PC-3 (cell line): ENCODE measurements around the gene MT1A. TPM values are rescaled to one million over a fixed set of nuclear protein-coding genes. Genes with fewer than 3 reads are reported as not detected.

Experiments used
- ATAC-seq: fragments of 200-7000 bp; cut with Tn5 transposase; 2 replicates; pipeline ENCODE4 v1.9.1; 2020; ENCODE audit warnings: mild to moderate bottlenecking, moderate library complexity
- BruUV-seq: library from RNA; stranded (reverse); fragments of 400-500 nt; replicated peaks from 2 replicates; lab custom pipeline; 2021; lab: Mats Ljungman, UMichigan
- CTCF ChIA-PET: fragments of 300-600 bp; sonication (Branson Sonifier 250); formaldehyde crosslinking; loops from one replicate; lab custom pipeline; 2022; ENCODE audit warnings: antibody characterized with exemption; lab: Charles Lee
- POLR2A ChIA-PET: fragments of 300-600 bp; sonication (Branson Sonifier 250); formaldehyde crosslinking; loops from one replicate; lab custom pipeline; 2022; ENCODE audit warnings: antibody characterized with exemption; ENCODE audit not compliant: unreplicated experiment; lab: Charles Lee
- DNase-seq: peaks from one replicate; pipeline ENCODE4 v3.0.0-alpha.2; 2015
- H2AFZ ChIP-seq: fragments of 300-600 bp; sonication (generic); 2 replicates; pipeline ENCODE4 v1.6.0; 2016; ENCODE audit warnings: antibody characterized with exemption, low read length
- H3F3A ChIP-seq: fragments of 300-600 bp; sonication (generic); one replicate; pipeline ENCODE4 v1.6.0; 2017; ENCODE audit warnings: antibody characterized with exemption, low read length, control low read depth, mild to moderate bottlenecking; ENCODE audit not compliant: unreplicated experiment
- H3K27ac ChIP-seq: fragments of 300-600 bp; sonication (generic); 2 replicates; pipeline ENCODE4 v1.5.1; 2016; ENCODE audit warnings: mild to moderate bottlenecking, low read length
- H3K27me3 ChIP-seq: fragments of 300-600 bp; sonication (generic); 2 replicates; pipeline ENCODE4 v1.6.1; 2016; ENCODE audit warnings: low read length, mixed read lengths
- H3K36me3 ChIP-seq: fragments of 300-600 bp; sonication (generic); 2 replicates; pipeline ENCODE4 v1.6.1; 2016; ENCODE audit warnings: low read depth, mixed run types, low read length, mixed read lengths
- H3K4me1 ChIP-seq: fragments of 300-600 bp; sonication (generic); 2 replicates; pipeline ENCODE4 v1.5.1; 2016; ENCODE audit warnings: low read length; ENCODE audit not compliant: insufficient read depth
- H3K4me2 ChIP-seq: fragments of 300-600 bp; sonication (generic); 2 replicates; pipeline ENCODE4 v1.6.0; 2016; ENCODE audit warnings: low read length
- H3K4me3 ChIP-seq: fragments of 300-600 bp; sonication (generic); 2 replicates; pipeline ENCODE4 v1.5.1; 2016; ENCODE audit warnings: mild to moderate bottlenecking, low read length, mixed read lengths
- H3K79me2 ChIP-seq: fragments of 300-600 bp; sonication (generic); 2 replicates; pipeline ENCODE4 v1.6.1; 2017; ENCODE audit warnings: low read length, mixed read lengths
- H3K9ac ChIP-seq: fragments of 300-600 bp; sonication (generic); 2 replicates; pipeline ENCODE4 v1.6.0; 2016; ENCODE audit warnings: mild to moderate bottlenecking, low read length
- H3K9me2 ChIP-seq: fragments of 300-600 bp; sonication (generic); replicated peaks from 2 replicates; pipeline ENCODE4 v1.6.1; 2016; ENCODE audit warnings: mixed run types, low read length, mixed read lengths
- H3K9me3 ChIP-seq: fragments of 300-600 bp; sonication (generic); 2 replicates; pipeline ENCODE4 v1.6.1; 2016; ENCODE audit warnings: low read length, mixed read lengths
- H4K20me1 ChIP-seq: fragments of 300-600 bp; sonication (generic); 2 replicates; pipeline ENCODE4 v1.6.1; 2016; ENCODE audit warnings: low read length, mixed read lengths
- CTCF ChIP-seq: fragments of 300-600 bp; sonication (generic); conservative IDR thresholded peaks from 2 replicates; pipeline ENCODE4 v1.5.1; 2017; ENCODE audit warnings: antibody characterized with exemption, low read depth, mild to moderate bottlenecking, low read length
- EZH2 ChIP-seq: fragments of 300-600 bp; sonication (generic); IDR thresholded peaks from one replicate; pipeline ENCODE4 v1.6.1; 2017; ENCODE audit warnings: antibody characterized with exemption, mild to moderate bottlenecking, low read length; ENCODE audit not compliant: unreplicated experiment
- EZH2phosphoT487 ChIP-seq: fragments of 300-600 bp; sonication (generic); IDR thresholded peaks from 2 replicates; pipeline ENCODE4 v1.6.1; 2018; ENCODE audit warnings: mild to moderate bottlenecking, antibody characterized with exemption, low read length, borderline replicate concordance
- intact Hi-C: fragments of 100-400 bp; cut with micrococcal nuclease; formaldehyde crosslinking; loops from 2 replicates; pipeline ENCODE4 v1.9.0; 2023
- total RNA-seq: library from RNA; depleted of rRNA; stranded (reverse); fragments of >200 nt; gene quantifications from 2 replicates; pipeline ENCODE4 v1.2.3, GENCODE V29; 2014

The MT1A gene
- total RNA-seq, 1 experiment from 2014 or later, result not detected

GRCh38 chr16:56640076-56640475, 1.6 kb downstream of the MT1A start:
- Histone ChIP-seq H3K79me2 (no peaks in the 10 kb centered on the region), H3F3A (no peaks in the 10 kb centered on the region), H3K36me3 (no peaks in the 10 kb centered on the region), H3K9me3 (no peaks in the 10 kb centered on the region), H3K4me2 (no peak overlapping the region), H3K4me1 (peaks cover 10% of the 10 kb centered on the region), H3K9me2 (no peaks in the 10 kb centered on the region), H3K27ac (no peak overlapping the region), H2AFZ (no peak overlapping the region), H4K20me1 (no peaks in the 10 kb centered on the region), H3K4me3 (no peak overlapping the region), H3K27me3 (no peaks in the 10 kb centered on the region), H3K9ac (no peak overlapping the region)
- CTCF ChIA-PET, result no interaction called here
- TF ChIP-seq EZH2, result no peak
- TF ChIP-seq CTCF, result no peak
- no peak for TF ChIP-seq EZH2phosphoT487
- no TSS peak for BruUV-seq
- no peak for DNase-seq
- ATAC-seq, result no peak
- POLR2A ChIA-PET, result no interaction called here
- intact Hi-C loops, result no loop called here

GRCh38 chr16:56641166-56641565, 2.7 kb downstream of the MT1A start:
- intact Hi-C loops, result no loop called here
- Histone ChIP-seq H3K4me3 (no peak overlapping the region), H2AFZ (no peak overlapping the region), H3K9ac (no peak overlapping the region), H3F3A (no peaks in the 10 kb centered on the region), H3K27me3 (no peaks in the 10 kb centered on the region), H3K9me3 (no peaks in the 10 kb centered on the region), H3K4me1 (peaks cover 10% of the 10 kb centered on the region), H4K20me1 (no peaks in the 10 kb centered on the region), H3K4me2 (no peak overlapping the region), H3K36me3 (no peaks in the 10 kb centered on the region), H3K27ac (no peak overlapping the region), H3K9me2 (no peaks in the 10 kb centered on the region), H3K79me2 (no peaks in the 10 kb centered on the region)
- no TSS peak for BruUV-seq
- ATAC-seq (no peak), DNase-seq (no peak)
- POLR2A ChIA-PET, result no interaction called here
- CTCF ChIA-PET, result interaction anchor here (0.6 kb wide), 1 partner anchor 29 kb away, joined by 3 read pairs; no protein-coding TSS in a partner anchor
- no peak for TF ChIP-seq EZH2phosphoT487
- no peak for TF ChIP-seq CTCF
- TF ChIP-seq EZH2, result no peak

- Histone ChIP-seq H2AFZ (peak overlapping the region; percentile 55; the same call in 1 of the 2 replicates), H3K4me2 (peak overlapping the region; percentile 51), H4K20me1 (no peaks in the 10 kb centered on the region), H3K4me3 (no peak overlapping the region), H3K27ac (no peak overlapping the region), H3K9me3 (no peaks in the 10 kb centered on the region), H3K36me3 (no peaks in the 10 kb centered on the region), H3F3A (no peaks in the 10 kb centered on the region), H3K4me1 (peaks cover 10% of the 10 kb centered on the region), H3K9me2 (no peaks in the 10 kb centered on the region), H3K27me3 (no peaks in the 10 kb centered on the region), H3K79me2 (no peaks in the 10 kb centered on the region), H3K9ac (no peak overlapping the region)
- CTCF ChIA-PET, result interaction anchor here (0.6 to 1.0 kb wide), 2 partner anchors 40 to 59 kb away, joined by 4 to 6 read pairs; no protein-coding TSS in a partner anchor
- no TSS peak for BruUV-seq
- ATAC-seq (peak; percentile 99), DNase-seq (peak; percentile 53)
- POLR2A ChIA-PET, result interaction anchor here (0.6 kb wide), 1 partner anchor 30 kb away, joined by 5 read pairs; no protein-coding TSS in a partner anchor
- intact Hi-C loops, result no loop called here
- TF ChIP-seq CTCF, result no peak; the same call in 1 of the 2 replicates
- TF ChIP-seq EZH2, result no peak
- TF ChIP-seq EZH2phosphoT487, result no peak
These were observed 4.8 kb downstream of the MT1A start for GRCh38 chr16:56643080-56643778.
